HG02678 (cell line): ENCODE results near the gene APBA2.

ENCODE experiments used
- ATAC-seq: cut with Tn5 transposase; IDR thresholded peaks from one replicate; pipeline ENCODE4 v1.9.1; 2021; ENCODE audit warnings: mild to moderate bottlenecking, moderate library complexity; ENCODE audit not compliant: unreplicated experiment

The APBA2 gene

GRCh38 chr15:29072444-29072843 lies 186.7 kb downstream of the APBA2 start:
- no peak for ATAC-seq

GRCh38 chr15:29074045-29074444 lies 188.3 kb downstream of the APBA2 start:
- ATAC-seq, result no peak

GRCh38 chr15:29078541-29078940 lies 192.8 kb downstream of the APBA2 start:
- no peak for ATAC-seq

GRCh38 chr15:29079479-29079878 lies 193.7 kb downstream of the APBA2 start:
- ATAC-seq, result no peak

- ATAC-seq, result no peak
These were observed 196.0 kb downstream of the APBA2 start for GRCh38 chr15:29081781-29082180.

- no peak for ATAC-seq
These were observed 197.4 kb downstream of the APBA2 start for GRCh38 chr15:29083161-29083560.

GRCh38 chr15:29083858-29084257 lies 198.1 kb downstream of the APBA2 start:
- ATAC-seq, result no peak

GRCh38 chr15:29086001-29086400 lies 200.2 kb downstream of the APBA2 start:
- no peak for ATAC-seq

GRCh38 chr15:29086891-29087290 lies 201.1 kb downstream of the APBA2 start:
- ATAC-seq, result no peak

GRCh38 chr15:29087521-29088285 lies 201.9 kb downstream of the APBA2 start:
- no peak for ATAC-seq

GRCh38 chr15:29088666-29089065 lies 202.9 kb downstream of the APBA2 start:
- ATAC-seq, result no peak

GRCh38 chr15:29089731-29090616 lies 204.2 kb downstream of the APBA2 start:
- no peak for ATAC-seq

- no peak for ATAC-seq
These were observed 205.1 kb downstream of the APBA2 start for GRCh38 chr15:29090617-29091466.

- ATAC-seq, result no peak
These were observed 205.9 kb downstream of the APBA2 start for GRCh38 chr15:29091666-29092065.

- ATAC-seq, result no peak
These were observed 206.7 kb downstream of the APBA2 start for GRCh38 chr15:29092376-29093064.

GRCh38 chr15:29093065-29093435 lies 207.3 kb downstream of the APBA2 start:
- ATAC-seq, result no peak

- no peak for ATAC-seq
These were observed 208.0 kb downstream of the APBA2 start for GRCh38 chr15:29093696-29094343.

GRCh38 chr15:29094711-29095110 lies 208.9 kb downstream of the APBA2 start:
- no peak for ATAC-seq

GRCh38 chr15:29095746-29096145 lies 210.0 kb downstream of the APBA2 start:
- no peak for ATAC-seq

GRCh38 chr15:29097168-29097567 lies 211.4 kb downstream of the APBA2 start:
- ATAC-seq, result no peak
